Endometrial microvascular endothelial cells (primary cell): ENCODE results near the gene EVA1C. TPM values are rescaled to one million over a fixed set of nuclear protein-coding genes. Genes with fewer than 3 reads are reported as not detected.
"Not testable (repeated sequence)": the region's sequence is repeated elsewhere in the genome, so short reads cannot be mapped to it uniquely, and the experiment has no call there.

ENCODE experiments used
- in situ Hi-C: cut with HindIII; loops from 2 replicates; pipeline ENCODE4 v1.10.0; 2017; ENCODE audit warnings: low sequenced_read_pairs, low pct_unique_long_range_greater_than_20kb; ENCODE audit errors: inconsistent ontology term
- total RNA-seq: library from RNA; depleted of rRNA; stranded (reverse); fragments of >200 nt; gene quantifications from one replicate; pipeline ENCODE4 v1.2.3, GENCODE V29; 2015; ENCODE audit errors: inconsistent ontology term

The EVA1C gene
- total RNA-seq, 1 donor from 2014 or later: 30.9 TPM

GRCh38 chr21:32450881-32451701 is 38.6 kb downstream of the EVA1C start:
- in situ Hi-C loops: not testable (repeated sequence)

GRCh38 chr21:32452191-32452590 is 39.7 kb downstream of the EVA1C start:
- in situ Hi-C loops: not testable (repeated sequence)

- in situ Hi-C loops: no loop called here
Measured at GRCh38 chr21:32452641-32453040, 40.1 kb downstream of the EVA1C start.

- in situ Hi-C loops: no loop called here
Measured at GRCh38 chr21:32455548-32455947, 43.0 kb downstream of the EVA1C start.

GRCh38 chr21:32456497-32456918 is 44.0 kb downstream of the EVA1C start:
- in situ Hi-C loops: no loop called here

GRCh38 chr21:32457360-32457840 is 44.9 kb downstream of the EVA1C start:
- in situ Hi-C loops: no loop called here

GRCh38 chr21:32457962-32458361 is 45.5 kb downstream of the EVA1C start:
- in situ Hi-C loops: no loop called here

GRCh38 chr21:32459972-32460371 is 47.5 kb downstream of the EVA1C start:
- in situ Hi-C loops: loop anchor here (10.0 kb wide), 1 partner anchor 55 kb away; no protein-coding TSS in a partner anchor

GRCh38 chr21:32461503-32461902 is 49.0 kb downstream of the EVA1C start:
- in situ Hi-C loops: loop anchor here (10.0 kb wide), 1 partner anchor 57 kb away; no protein-coding TSS in a partner anchor

- in situ Hi-C loops: loop anchor here (10.0 kb wide), 1 partner anchor 58 kb away; no protein-coding TSS in a partner anchor
Measured at GRCh38 chr21:32462564-32462963, 50.1 kb downstream of the EVA1C start.

GRCh38 chr21:32463367-32463766 is 50.9 kb downstream of the EVA1C start:
- in situ Hi-C loops: loop anchor here (10.0 kb wide), 1 partner anchor 59 kb away; no protein-coding TSS in a partner anchor

- in situ Hi-C loops: loop anchor here (10.0 kb wide), 1 partner anchor 59 kb away; no protein-coding TSS in a partner anchor
Measured at GRCh38 chr21:32463889-32464300, 51.4 kb downstream of the EVA1C start.

GRCh38 chr21:32467291-32467690 is 54.8 kb downstream of the EVA1C start:
- in situ Hi-C loops: loop anchor here (10.0 kb wide), 1 partner anchor 62 kb away; no protein-coding TSS in a partner anchor

- in situ Hi-C loops: loop anchor here (10.0 kb wide), 1 partner anchor 64 kb away; no protein-coding TSS in a partner anchor
Measured at GRCh38 chr21:32468681-32469111, 56.2 kb downstream of the EVA1C start.

- in situ Hi-C loops: loop anchor here (10.0 kb wide), 1 partner anchor 65 kb away; no protein-coding TSS in a partner anchor
Measured at GRCh38 chr21:32469628-32470027, 57.1 kb downstream of the EVA1C start.

- in situ Hi-C loops: no loop called here
Measured at GRCh38 chr21:32470206-32470605, 57.7 kb downstream of the EVA1C start.

GRCh38 chr21:32472890-32473765 is 60.6 kb downstream of the EVA1C start:
- in situ Hi-C loops: no loop called here

GRCh38 chr21:32474179-32475059 is 61.9 kb downstream of the EVA1C start:
- in situ Hi-C loops: no loop called here
